Fibroblast of mammary gland (primary cell): Measurements from ENCODE around the gene SIGLEC9.
"Not testable (repeated sequence)": the region's sequence is repeated elsewhere in the genome, so short reads cannot be mapped to it uniquely, and the experiment has no call there.

ENCODE experiments used
- DNase-seq: peaks from one replicate; pipeline ENCODE4 v3.0.0-alpha.2; 2010; ENCODE audit warnings: low read depth
- H3K4me3 ChIP-seq: 2 replicates; pipeline ENCODE4 v1.5.1; 2011; ENCODE audit warnings: low read depth, mild to moderate bottlenecking, low read length, moderate library complexity; ENCODE audit not compliant: control insufficient read depth
- CTCF ChIP-seq: conservative IDR thresholded peaks from 2 replicates; pipeline ENCODE4 v1.5.1; 2011; ENCODE audit warnings: low read depth, low read length, inconsistent platforms; ENCODE audit not compliant: control insufficient read depth, insufficient read depth

Gene SIGLEC9

GRCh38 chr19:51168564-51169282 lies 44.0 kb downstream of the SIGLEC9 start:
- H3K4me3 ChIP-seq: no peak overlapping the region
- TF ChIP-seq CTCF: no peak
- DNase-seq: peak; percentile 1

GRCh38 chr19:51169283-51169918 lies 44.7 kb downstream of the SIGLEC9 start:
- TF ChIP-seq CTCF: peak; percentile 64
- H3K4me3 ChIP-seq: not testable (repeated sequence)
- DNase-seq: peak; percentile 68

- DNase-seq: no peak
- no peak overlapping the region for H3K4me3 ChIP-seq
- no peak for TF ChIP-seq CTCF
Observed at GRCh38 chr19:51172223-51172622, 47.5 kb downstream of the SIGLEC9 start.

GRCh38 chr19:51173681-51174080 lies 49.0 kb downstream of the SIGLEC9 start:
- no peak for DNase-seq
- no peak overlapping the region for H3K4me3 ChIP-seq
- no peak for TF ChIP-seq CTCF

- DNase-seq: no peak
- no peak for TF ChIP-seq CTCF
- H3K4me3 ChIP-seq: no peak overlapping the region
Observed at GRCh38 chr19:51179256-51179655, 54.5 kb downstream of the SIGLEC9 start.
